ENCODE data around the gene RGS11. TPM values are rescaled to one million over a fixed set of nuclear protein-coding genes. Genes with fewer than 3 reads are reported as not detected.

Gene RGS11
- polyA plus RNA-seq (0.05 TPM in 2 of 3 replicates, not detected in the other), polyA minus RNA-seq (not detected in 3 replicates)
- 0.31 TPM for polyA plus RNA-seq (2011; ENCODE audit: low read depth)
- not detected in 2 replicates for polyA plus RNA-seq (2011; cell fraction: cytosol; rRNA removed)
- 0.33 and 0.60 TPM in 2 replicates for polyA plus RNA-seq (2011; cell fraction: nucleus; rRNA removed)
- polyA plus RNA-seq (2012; ENCODE audit: low replicate concordance): 0.27 TPM in 1 of 2 replicates, not detected in the other
- polyA minus RNA-seq (2011; cell fraction: cytosol; rRNA and poly(A)+ RNA removed): not detected
- 0.23 and 0.42 TPM in 2 replicates for polyA minus RNA-seq (2011; cell fraction: nucleus; rRNA and poly(A)+ RNA removed)

- Histone ChIP-seq H3K79me2 (ENCODE audit: control insufficient read depth, insufficient read depth, low read length) (no peaks in the 10 kb centered on the region), H3K9me3 (ENCODE audit: control insufficient read depth, low read depth, low read length) (no peaks in the 10 kb centered on the region), H3K27me3 (ENCODE audit: control insufficient read depth, extremely low read depth, insufficient read depth, low read length) (peaks cover 45% of the 10 kb centered on the region), H3K9ac (ENCODE audit: control insufficient read depth, extremely low read depth, insufficient read depth, low read length) (no peak within 1 kb of the TSS), H3K9me1 (ENCODE audit: control insufficient read depth, extremely low read depth, insufficient read depth, low read length) (no peaks in the 10 kb centered on the region), H4K20me1 (ENCODE audit: control insufficient read depth, extremely low read depth, insufficient read depth, low read length) (no peaks in the 10 kb centered on the region), H3K27ac (ENCODE audit: control insufficient read depth, insufficient read depth, low read length) (no peak within 1 kb of the TSS), H3K4me1 (ENCODE audit: control insufficient read depth, extremely low read depth, insufficient read depth, low read length) (no peaks in the 10 kb centered on the region), H3K4me2 (ENCODE audit: control insufficient read depth, extremely low read depth, insufficient read depth, low read depth, low read length) (peak within 1 kb of the TSS; percentile 37), H3K4me3 (ENCODE audit: control insufficient read depth in 2 of 3, extremely low read depth in 1 of 3, insufficient read depth in 2 of 3, low read depth in 1 of 3, low read length in 3 of 3) (no peak within 1 kb of the TSS), H3K36me3 (ENCODE audit: control insufficient read depth in 2 of 2, extremely low read depth in 1 of 2, insufficient read depth in 2 of 2, low read length in 2 of 2) (no peaks in the 10 kb centered on the region), H2AFZ (ENCODE audit: control insufficient read depth, low read length) (no peak within 1 kb of the TSS)
- no peak for FAIRE-seq
- DNase-seq (ENCODE audit: low read depth, low spot score): no peak
- dilution Hi-C loops (cut with MboI; ENCODE audit: extremely low pct_ligation_motif_present, low sequenced_read_pairs): no loop called here
- TF ChIP-seq CTCF (optimal IDR thresholded peaks at IDR 0.05 in 1 of 3, IDR thresholded peaks at IDR 0.05 in 1 of 3, conservative IDR thresholded peaks at IDR 0.05 in 1 of 3; ENCODE audit: extremely low read depth in 1 of 3, insufficient read depth in 2 of 3, low read length in 3 of 3) (no peak), EZH2 (IDR thresholded peaks at IDR 0.05; ENCODE audit: low read length) (no peak)
Observed at GRCh38 chr16:275786-276232, at the start of gene RGS11. Gene RGS11 (minus strand): TSS chr16:275944. CDS start chr16:275911, 33 bp downstream.

- Histone ChIP-seq H3K4me3 (ENCODE audit: control insufficient read depth in 2 of 3, extremely low read depth in 1 of 3, insufficient read depth in 2 of 3, low read depth in 1 of 3, low read length in 3 of 3) (no peak overlapping the region), H2AFZ (ENCODE audit: control insufficient read depth, low read length) (no peak overlapping the region), H3K9me1 (ENCODE audit: control insufficient read depth, extremely low read depth, insufficient read depth, low read length) (no peaks in the 10 kb centered on the region), H3K4me2 (ENCODE audit: control insufficient read depth, extremely low read depth, insufficient read depth, low read depth, low read length) (no peak overlapping the region), H3K9me3 (ENCODE audit: control insufficient read depth, low read depth, low read length) (no peaks in the 10 kb centered on the region), H3K79me2 (ENCODE audit: control insufficient read depth, insufficient read depth, low read length) (peaks cover 78% of the 10 kb centered on the region), H3K9ac (ENCODE audit: control insufficient read depth, extremely low read depth, insufficient read depth, low read length) (peak overlapping the region; percentile 9), H3K36me3 (ENCODE audit: control insufficient read depth in 2 of 2, extremely low read depth in 1 of 2, insufficient read depth in 2 of 2, low read length in 2 of 2) (peaks cover 4 to 9% of the 10 kb centered on the region in 2 experiments), H3K27ac (ENCODE audit: control insufficient read depth, insufficient read depth, low read length) (no peak overlapping the region), H3K27me3 (ENCODE audit: control insufficient read depth, extremely low read depth, insufficient read depth, low read length) (no peaks in the 10 kb centered on the region), H3K4me1 (ENCODE audit: control insufficient read depth, extremely low read depth, insufficient read depth, low read length) (peaks cover 5% of the 10 kb centered on the region), H4K20me1 (ENCODE audit: control insufficient read depth, extremely low read depth, insufficient read depth, low read length) (peaks cover 42% of the 10 kb centered on the region)
- TF ChIP-seq EZH2 (IDR thresholded peaks at IDR 0.05; ENCODE audit: low read length): no peak
- no peak for TF ChIP-seq CTCF (optimal IDR thresholded peaks at IDR 0.05 in 1 of 3, IDR thresholded peaks at IDR 0.05 in 1 of 3, conservative IDR thresholded peaks at IDR 0.05 in 1 of 3; ENCODE audit: extremely low read depth in 1 of 3, insufficient read depth in 2 of 3, low read length in 3 of 3)
- dilution Hi-C loops (cut with MboI; ENCODE audit: extremely low pct_ligation_motif_present, low sequenced_read_pairs): no loop called here
- DNase-seq (ENCODE audit: low read depth, low spot score) (no peak), FAIRE-seq (no peak)
Observed at GRCh38 chr16:324451-325334, 48.9 kb upstream of the RGS11 start.
